ENCODE measurements around the gene PTPRN2.

DNA sequence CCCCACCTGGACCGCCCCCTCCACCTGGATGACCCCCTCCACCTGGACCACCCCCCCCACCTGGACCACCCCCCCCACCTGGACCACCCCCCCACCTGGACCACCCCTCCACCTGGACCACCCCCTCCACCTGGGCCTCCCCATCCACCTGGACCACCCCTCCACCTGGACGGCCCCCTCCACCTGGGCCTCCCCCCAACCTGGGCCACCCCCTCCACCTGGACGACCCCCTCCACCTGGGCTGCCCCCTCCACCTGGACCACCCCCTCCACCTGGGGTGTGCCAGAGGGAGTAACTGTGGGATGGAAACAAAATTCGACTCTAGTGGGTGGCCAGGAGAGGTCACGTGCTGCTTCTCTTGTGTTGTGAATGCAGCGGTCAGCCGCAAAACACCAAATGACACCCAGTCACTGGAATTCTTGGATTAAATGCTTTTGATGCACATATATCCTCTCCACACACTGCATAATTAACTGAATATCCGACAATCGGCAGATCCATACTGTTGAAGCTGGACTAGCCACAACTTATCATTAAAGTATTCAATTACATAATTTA is 316.7 kb downstream of the PTPRN2 start:
- TF ChIP-seq CTCF (IDR thresholded peaks at IDR 0.05; ENCODE audit: control extremely low read depth in 1 of 3, insufficient read depth in 1 of 3, low read depth in 1 of 3, low read length in 3 of 3) (no peak), KDM1A (IDR thresholded peaks at IDR 0.05; ENCODE audit: borderline replicate concordance, low read length) (no peak), EP300 (IDR thresholded peaks at IDR 0.05; ENCODE audit: borderline replicate concordance in 1 of 2, low read depth in 2 of 2, low read length in 2 of 2) (no peak), CBX8 (IDR thresholded peaks at IDR 0.05; ENCODE audit: borderline replicate concordance, low read depth, low read length) (no peak), POLR2A (IDR thresholded peaks at IDR 0.05; ENCODE audit: control extremely low read depth in 1 of 2, low read depth in 2 of 2, low read length in 2 of 2) (no peak)

All from H1 (cell line).